GM13976 (cell line): ENCODE measurements around the gene FILIP1.
"Not testable (repeated sequence)": the region's sequence is repeated elsewhere in the genome, so short reads cannot be mapped to it uniquely, and the experiment has no call there.

Experiments used
- DNase-seq: peaks from one replicate; pipeline ENCODE4 v3.0.0; 2012; ENCODE audit warnings: low spot score
- CTCF ChIP-seq: IDR thresholded peaks from 2 replicates; pipeline ENCODE4 v1.5.1; 2012; ENCODE audit warnings: borderline replicate concordance, mild to moderate bottlenecking; ENCODE audit not compliant: insufficient read depth; ENCODE audit errors: extremely low read depth, missing control alignments, control extremely low read depth
- in situ Hi-C: fragments of 300-500 bp; cut with MboI; formaldehyde crosslinking; loops from one replicate; pipeline ENCODE4 v1.12.0; 2022; ENCODE audit warnings: low sequenced_read_pairs, mixed read lengths, inconsistent platforms; ENCODE audit not compliant: unreplicated experiment

Gene FILIP1

DNA sequence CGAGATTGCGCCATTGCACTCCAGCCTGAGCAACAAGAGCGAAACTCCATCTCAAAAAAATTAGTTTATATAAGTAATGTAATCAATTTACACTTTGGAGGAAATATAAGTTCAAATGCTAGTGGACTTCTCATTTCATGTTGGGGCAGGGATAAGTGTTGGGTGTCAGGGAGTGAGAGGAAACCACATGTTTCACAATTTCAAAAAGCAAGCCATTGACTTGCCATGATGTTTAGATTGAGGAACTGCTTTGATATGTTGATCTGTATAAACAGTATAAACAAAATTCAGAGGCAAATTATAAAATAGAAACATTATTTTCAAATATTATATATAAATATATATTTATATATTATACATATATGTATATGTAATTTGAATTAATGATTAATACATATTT lies 42.7 kb downstream of the FILIP1 start:
- in situ Hi-C loops: no loop called here
- no peak for TF ChIP-seq CTCF
- DNase-seq: no peak

DNA sequence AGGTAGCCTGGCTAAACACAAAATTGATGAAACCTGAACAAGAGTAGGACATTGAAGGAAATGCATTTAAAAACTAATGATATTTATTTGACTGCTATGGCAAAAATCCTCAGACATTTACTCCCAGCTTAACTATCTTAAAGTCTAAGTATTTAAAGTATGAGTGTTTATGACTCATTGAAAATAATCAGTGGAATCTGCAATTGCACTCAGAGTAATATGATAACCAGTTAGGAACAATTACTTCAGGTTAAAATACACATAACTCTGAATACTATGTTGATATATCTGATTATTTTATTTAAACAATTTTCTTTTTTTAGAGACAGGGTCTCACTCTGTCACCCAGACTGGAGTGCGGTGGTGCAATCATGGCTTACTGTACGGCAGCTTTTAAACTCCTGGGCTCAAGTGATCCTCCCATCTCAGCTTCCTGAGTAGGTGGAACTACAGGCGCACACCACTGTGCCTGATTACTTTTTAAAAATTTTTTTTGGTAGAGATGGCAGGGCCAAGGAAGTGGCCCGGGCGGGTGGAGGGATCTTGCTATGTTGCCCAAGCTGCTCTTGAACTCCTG lies 43.9 kb downstream of the FILIP1 start:
- DNase-seq: no peak
- no peak for TF ChIP-seq CTCF
- in situ Hi-C loops: no loop called here

DNA sequence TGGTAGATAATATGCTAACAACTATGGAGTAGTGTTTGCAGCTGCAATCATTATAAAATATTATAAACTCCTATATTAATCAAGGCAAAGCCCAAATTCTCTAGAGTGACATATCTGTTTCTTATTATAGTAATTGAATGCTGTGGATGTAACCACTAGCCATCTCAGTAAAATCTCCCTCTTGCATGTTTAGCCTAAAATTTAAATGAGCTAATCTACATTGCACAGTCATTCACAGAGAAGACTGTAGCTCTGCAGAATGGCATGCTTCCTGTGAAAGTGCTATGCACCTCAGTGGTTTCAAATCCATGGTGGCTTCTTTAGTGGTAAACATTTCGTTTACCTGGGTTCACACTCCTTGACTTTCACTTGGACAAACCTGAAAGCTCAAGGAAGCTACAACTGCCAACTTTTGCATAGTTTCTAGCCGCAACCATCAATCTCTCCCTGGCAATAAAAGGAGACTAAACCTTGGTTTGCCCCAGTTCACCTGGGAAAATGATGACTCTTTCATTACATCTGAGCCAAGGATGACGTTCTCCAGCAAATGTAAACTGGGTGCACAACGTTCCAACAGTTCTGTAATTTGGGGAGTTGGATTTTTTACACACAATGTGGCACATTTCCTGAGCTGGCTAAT lies 47.2 kb downstream of the FILIP1 start:
- in situ Hi-C loops: no loop called here
- DNase-seq: no peak
- TF ChIP-seq CTCF: no peak

DNA sequence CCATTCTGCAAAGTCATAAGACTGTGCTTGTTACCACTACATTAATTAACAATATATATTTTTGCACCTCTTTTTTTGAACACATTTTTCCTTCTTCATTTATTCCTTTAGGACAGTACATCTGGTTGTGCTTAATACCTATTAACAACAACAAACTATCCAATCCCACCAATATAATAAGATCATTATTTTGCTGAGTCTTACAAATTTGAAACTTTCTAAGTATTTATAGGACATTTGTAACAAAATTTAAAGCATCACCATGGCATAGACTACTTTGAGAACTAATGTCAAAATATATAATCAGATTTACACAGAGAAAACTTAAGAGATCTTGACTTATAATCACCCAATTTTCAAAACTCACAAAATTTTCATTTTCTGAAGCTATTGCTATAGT lies 47.9 kb downstream of the FILIP1 start:
- no peak for TF ChIP-seq CTCF
- in situ Hi-C loops: no loop called here
- DNase-seq: no peak

- in situ Hi-C loops: no loop called here
- TF ChIP-seq CTCF: no peak
- DNase-seq: no peak
Observed at GRCh38 chr6:75444899-75445298, 48.7 kb downstream of the FILIP1 start.

GRCh38 chr6:75441883-75442282 lies 51.7 kb downstream of the FILIP1 start:
- in situ Hi-C loops, DNase-seq: not testable (repeated sequence)

- DNase-seq, in situ Hi-C loops: not testable (repeated sequence)
Observed at GRCh38 chr6:75441479-75441878, 52.1 kb downstream of the FILIP1 start.
